SH-SY5Y (cell line): ENCODE data around the gene PRM3.

Experiments used
- GATA2 ChIP-seq: IDR thresholded peaks from 2 replicates; pipeline ENCODE4 v1.6.1; 2011; ENCODE audit warnings: mild to moderate bottlenecking, low read depth, low read length
- GATA3 ChIP-seq: IDR thresholded peaks from 2 replicates; pipeline ENCODE4 v1.6.1; 2011; ENCODE audit warnings: low read depth, mild to moderate bottlenecking, low read length, moderate library complexity

DNA sequence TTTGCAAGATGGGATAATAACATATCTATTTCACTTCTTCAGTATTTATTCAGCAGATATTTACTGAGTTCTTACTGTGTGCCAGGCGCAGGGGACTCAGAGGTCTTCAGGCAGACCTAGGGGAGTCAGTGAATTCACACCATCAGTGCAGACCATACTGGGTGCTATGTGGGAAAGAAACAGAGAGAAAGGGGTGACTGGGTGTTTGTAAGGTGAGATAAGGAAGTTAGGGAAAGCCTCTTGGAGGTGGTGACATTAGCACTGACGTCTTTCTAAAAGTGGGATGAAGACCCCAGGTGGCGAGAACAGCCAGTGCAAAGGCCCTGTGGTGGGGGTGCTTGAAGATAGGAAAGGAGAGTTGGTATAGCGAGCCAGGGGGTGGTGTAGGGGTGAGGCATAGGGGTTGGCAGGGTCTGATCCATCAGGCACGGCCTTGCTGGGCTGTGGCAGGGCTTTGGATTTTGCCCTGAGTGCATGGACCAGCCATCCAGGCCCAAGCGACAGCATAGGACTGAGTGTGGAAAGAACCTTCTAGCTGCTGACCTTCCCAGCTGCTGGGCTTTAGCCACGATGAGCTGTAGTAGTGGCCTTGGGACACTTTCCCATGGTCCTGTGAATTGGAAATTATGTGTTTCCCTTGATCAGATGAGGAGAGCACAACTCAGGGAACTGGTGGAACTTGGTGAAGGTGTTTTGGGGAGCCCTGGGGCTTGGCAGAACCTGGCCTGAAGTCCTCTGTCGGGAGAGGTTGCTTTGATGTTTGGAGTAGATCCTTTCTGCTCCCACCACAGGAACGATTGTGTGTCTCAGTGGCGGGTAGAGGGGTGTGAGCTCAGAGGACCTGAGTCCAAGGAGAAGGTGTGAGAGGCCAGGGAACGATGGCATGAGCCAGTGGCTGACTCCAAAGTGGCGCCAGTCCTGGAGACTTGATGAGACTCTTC, 13.5 kb downstream of the PRM3 start:
- TF ChIP-seq GATA3 (no peak), GATA2 (no peak)
